IMR-90 (cell line): Measurements from ENCODE around the gene ABCC4. TPM values are rescaled to one million over a fixed set of nuclear protein-coding genes. Genes with fewer than 3 reads are reported as not detected.

ENCODE experiments used
- ATAC-seq: fragments of 200-7000 bp; cut with Tn5 transposase; 2 replicates; pipeline ENCODE4 v1.9.1; 2020; ENCODE audit warnings: low read depth, mild to moderate bottlenecking, moderate library complexity
- BruUV-seq: library from RNA; stranded (reverse); fragments of 400-500 nt; replicated peaks from 2 replicates; lab custom pipeline; 2021; lab: Mats Ljungman, UMichigan
- CTCF ChIA-PET: fragments of 300-600 bp; formaldehyde crosslinking; extraction: SDS; loops from one replicate; lab custom pipeline; 2021; ENCODE audit warnings: antibody characterized with exemption; lab: Yijun Ruan, JAX
- POLR2A ChIA-PET: fragments of 300-600 bp; sonication (Branson Sonifier 250); formaldehyde crosslinking; loops from one replicate; lab custom pipeline; 2022; ENCODE audit warnings: antibody characterized with exemption; ENCODE audit not compliant: unreplicated experiment; lab: Charles Lee
- DNase-seq: peaks from one replicate; pipeline ENCODE4 v3.0.0; 2013
- H2AFZ ChIP-seq: replicated peaks from 2 replicates; pipeline ENCODE3; 2013; ENCODE audit warnings: low read length, mild to moderate bottlenecking; ENCODE audit not compliant: poor library complexity
- H2AK5ac ChIP-seq: 2 replicates; pipeline ENCODE4 v1.6.1; 2013; ENCODE audit warnings: low read depth, low read length, inconsistent platforms
- H2AK9ac ChIP-seq: replicated peaks from 2 replicates; pipeline ENCODE3; 2013; ENCODE audit warnings: mild to moderate bottlenecking, low read depth, low read length, moderate library complexity; ENCODE audit not compliant: poor library complexity
- H2BK120ac ChIP-seq: 2 replicates; pipeline ENCODE4 v1.6.1; 2013; ENCODE audit warnings: low read depth, low read length, inconsistent platforms
- H2BK15ac ChIP-seq: 3 replicates; pipeline ENCODE4 v1.6.1; 2013; ENCODE audit warnings: low read depth, low read length, inconsistent platforms
- H2BK20ac ChIP-seq: 2 replicates; pipeline ENCODE4 v1.6.1; 2013; ENCODE audit warnings: low read depth, mild to moderate bottlenecking, inconsistent platforms, low read length, moderate library complexity
- H2BK5ac ChIP-seq: 2 replicates; pipeline ENCODE4 v1.6.1; 2013; ENCODE audit warnings: mild to moderate bottlenecking, low read depth, low read length, inconsistent platforms; ENCODE audit not compliant: poor library complexity, severe bottlenecking
- H3K14ac ChIP-seq: replicated peaks from 2 replicates; pipeline ENCODE4 v1.6.1; 2013; ENCODE audit warnings: low read depth, low read length, inconsistent platforms
- H3K18ac ChIP-seq: 2 replicates; pipeline ENCODE4 v1.6.1; 2013; ENCODE audit warnings: low read depth, low read length, control low read depth
- H3K23ac ChIP-seq: 2 replicates; pipeline ENCODE4 v1.6.1; 2013; ENCODE audit warnings: low read depth, low read length, inconsistent platforms
- H3K27ac ChIP-seq: 2 replicates; pipeline ENCODE4 v1.5.1; 2013; ENCODE audit warnings: mild to moderate bottlenecking, control low read depth, low read length; ENCODE audit not compliant: insufficient read depth
- H3K27me3 ChIP-seq: 2 replicates; pipeline ENCODE4 v1.6.1; 2013; ENCODE audit warnings: low read length; ENCODE audit not compliant: control insufficient read depth, insufficient read depth
- H3K36me3 ChIP-seq: 2 replicates; pipeline ENCODE4 v1.6.1; 2013; ENCODE audit warnings: low read length, mixed read lengths; ENCODE audit not compliant: control insufficient read depth, insufficient read depth
- H3K4ac ChIP-seq: 2 replicates; pipeline ENCODE4 v1.6.1; 2013; ENCODE audit warnings: low read depth, low read length, inconsistent platforms
- H3K4me1 ChIP-seq: 2 replicates; pipeline ENCODE4 v1.6.1; 2013; ENCODE audit warnings: low read length, mixed read lengths; ENCODE audit not compliant: control insufficient read depth, insufficient read depth
- H3K4me2 ChIP-seq: 2 replicates; pipeline ENCODE4 v1.6.1; 2013; ENCODE audit warnings: low read depth, mild to moderate bottlenecking, control low read depth, low read length, moderate library complexity
- H3K4me3 ChIP-seq: 2 replicates; pipeline ENCODE4 v1.5.1; 2013; ENCODE audit warnings: low read depth, mild to moderate bottlenecking, control low read depth, low read length, moderate library complexity; ENCODE audit not compliant: insufficient read depth
- H3K56ac ChIP-seq: 2 replicates; pipeline ENCODE4 v1.6.1; 2013; ENCODE audit warnings: low read length, inconsistent platforms; ENCODE audit not compliant: insufficient read depth; ENCODE audit errors: extremely low read depth
- H3K79me1 ChIP-seq, 2 experiments: 2 replicates each; pipeline ENCODE4 v1.6.1; 2013; ENCODE audit warnings: low read length in 2 of 2, inconsistent platforms in 1 of 2, low read depth in 1 of 2
- H3K9ac ChIP-seq: 2 replicates; pipeline ENCODE4 v1.6.1; 2013; ENCODE audit warnings: low read depth, low read length, control low read depth
- H3K9me1 ChIP-seq: 2 replicates; pipeline ENCODE4 v1.6.1; 2013; ENCODE audit warnings: low read length, inconsistent platforms; ENCODE audit not compliant: insufficient read depth
- H3K9me3 ChIP-seq: 2 replicates; pipeline ENCODE4 v1.6.1; 2013; ENCODE audit warnings: low read length; ENCODE audit not compliant: control insufficient read depth, insufficient read depth
- H4K20me1 ChIP-seq: 2 replicates; pipeline ENCODE4 v1.6.1; 2013; ENCODE audit warnings: low read length, inconsistent platforms; ENCODE audit not compliant: insufficient read depth
- H4K5ac ChIP-seq: 2 replicates; pipeline ENCODE4 v1.6.1; 2013; ENCODE audit warnings: mild to moderate bottlenecking, low read depth, low read length, control low read depth
- H4K8ac ChIP-seq, 2 experiments: 2 replicates each; pipeline ENCODE4 v1.6.1; 2013; ENCODE audit warnings: low read depth in 2 of 2, low read length in 2 of 2, control low read depth in 1 of 2, inconsistent platforms in 1 of 2
- H4K91ac ChIP-seq: 2 replicates; pipeline ENCODE4 v1.6.1; 2013; ENCODE audit warnings: low read depth, low read length, inconsistent platforms; ENCODE audit not compliant: insufficient read depth
- BHLHE40 ChIP-seq: fragments of 150-350 bp; IDR thresholded peaks from 2 replicates; pipeline ENCODE4 v1.6.1; 2016; ENCODE audit warnings: mild to moderate bottlenecking, low read depth, low read length
- CEBPB ChIP-seq: IDR thresholded peaks from 2 replicates; pipeline ENCODE4 v1.6.1; 2012; ENCODE audit warnings: low read depth, low read length, improper control_type of control experiment
- CHD1 ChIP-seq: IDR thresholded peaks from 2 replicates; pipeline ENCODE4 v1.6.1; 2012; ENCODE audit warnings: low read depth, low read length, improper control_type of control experiment
- FOS ChIP-seq: fragments of 150-350 bp; IDR thresholded peaks from 2 replicates; pipeline ENCODE4 v1.6.1; 2016; ENCODE audit warnings: low read depth, low read length
- MAFK ChIP-seq: IDR thresholded peaks from 2 replicates; pipeline ENCODE4 v1.6.1; 2012; ENCODE audit warnings: low read depth, low read length, improper control_type of control experiment
- MAZ ChIP-seq: IDR thresholded peaks from 2 replicates; pipeline ENCODE4 v1.6.1; 2012; ENCODE audit warnings: low read depth, mild to moderate bottlenecking, low read length, improper control_type of control experiment, moderate library complexity, borderline replicate concordance
- MXI1 ChIP-seq: IDR thresholded peaks from 2 replicates; pipeline ENCODE4 v1.6.1; 2012; ENCODE audit warnings: low read depth, mild to moderate bottlenecking, low read length, moderate library complexity, borderline replicate concordance
- NFE2L2 ChIP-seq: fragments of 150-350 bp; IDR thresholded peaks from 2 replicates; pipeline ENCODE4 v1.6.1; 2016; ENCODE audit warnings: low read depth, mild to moderate bottlenecking, low read length
- POLR2A ChIP-seq: IDR thresholded peaks from 2 replicates; pipeline ENCODE4 v1.6.1; 2012; ENCODE audit warnings: mild to moderate bottlenecking, low read depth, low read length
- RAD21 ChIP-seq: IDR thresholded peaks from 2 replicates; pipeline ENCODE4 v1.6.1; 2012; ENCODE audit warnings: low read length, improper control_type of control experiment
- RCOR1 ChIP-seq: IDR thresholded peaks from 2 replicates; pipeline ENCODE4 v1.6.1; 2012; ENCODE audit warnings: mild to moderate bottlenecking, low read length, improper control_type of control experiment; ENCODE audit not compliant: insufficient replicate concordance
- RFX5 ChIP-seq: IDR thresholded peaks from 2 replicates; pipeline ENCODE4 v1.8.0; 2012; ENCODE audit warnings: low read depth, mild to moderate bottlenecking, low read length, moderate library complexity
- SMC3 ChIP-seq: fragments of 150-350 bp; IDR thresholded peaks from 2 replicates; pipeline ENCODE4 v1.6.1; 2016; ENCODE audit warnings: low read depth, mild to moderate bottlenecking, antibody characterized with exemption, low read length, moderate library complexity
- WGBS, 2 experiments: methylation state at CpG; one replicate each; pipeline versions ENCODE4 v1.1.5 to v1.1.7; 2013; ENCODE audit warnings: missing lambda C conversion rate in 2 of 2; ENCODE audit not compliant: insufficient read length in 1 of 2; ENCODE audit errors: extremely low coverage in 2 of 2; 5-methylcytosine and 5-hydroxymethylcytosine counted together
- dilution Hi-C: fragments of 300-500 bp; cut with HindIII; formaldehyde crosslinking; loops from one replicate; pipeline ENCODE4 v1.14.3; 2018; ENCODE audit warnings: low sequenced_read_pairs; ENCODE audit not compliant: unreplicated experiment
- in situ Hi-C: fragments of 300-500 bp; cut with MboI; formaldehyde crosslinking; loops from 3 replicates; pipeline ENCODE4 v1.14.3; 2019; ENCODE audit warnings: low sequenced_read_pairs, inconsistent platforms, mixed read lengths
- intact Hi-C: fragments of 100-400 bp; cut with micrococcal nuclease; formaldehyde crosslinking; loops from 2 replicates; pipeline ENCODE4 v1.10.0; 2022
- polyA plus RNA-seq, 3 experiments: library from polyadenylated mRNA; depleted of rRNA; stranded (reverse); fragments of >200 nt; gene quantifications; 2 replicates each; pipeline ENCODE4 v1.2.3, GENCODE V29; 2012; ENCODE audit warnings: low replicate concordance in 1 of 3
- total RNA-seq: library from RNA; depleted of rRNA; stranded (reverse); fragments of >200 nt; gene quantifications from 2 replicates; pipeline ENCODE4 v1.2.3, GENCODE V29; 2012
- TF ChIP-seq, protein P1 (sequence below): conservative IDR thresholded peaks from 2 replicates; pipeline ENCODE4 v1.5.1; 2012; ENCODE audit warnings: mild to moderate bottlenecking, low read depth, low read length, improper control_type of control experiment
- TF ChIP-seq, protein P2 (sequence below): fragments of 150-350 bp; IDR thresholded peaks from 2 replicates; pipeline ENCODE4 v1.6.1; 2017; ENCODE audit warnings: mild to moderate bottlenecking, antibody characterized with exemption, low read length, low read depth
- TF ChIP-seq, protein P3 (sequence below): fragments of 150-350 bp; IDR thresholded peaks from 2 replicates; pipeline ENCODE4 v1.6.1; 2016; ENCODE audit warnings: low read depth, mild to moderate bottlenecking, low read length, moderate library complexity, borderline replicate concordance

Gene ABCC4
- total and polyA plus RNA-seq, 2 of the 4 experiments (the other 2 are of a cell fraction): 16.6 to 41.4 TPM

DNA sequence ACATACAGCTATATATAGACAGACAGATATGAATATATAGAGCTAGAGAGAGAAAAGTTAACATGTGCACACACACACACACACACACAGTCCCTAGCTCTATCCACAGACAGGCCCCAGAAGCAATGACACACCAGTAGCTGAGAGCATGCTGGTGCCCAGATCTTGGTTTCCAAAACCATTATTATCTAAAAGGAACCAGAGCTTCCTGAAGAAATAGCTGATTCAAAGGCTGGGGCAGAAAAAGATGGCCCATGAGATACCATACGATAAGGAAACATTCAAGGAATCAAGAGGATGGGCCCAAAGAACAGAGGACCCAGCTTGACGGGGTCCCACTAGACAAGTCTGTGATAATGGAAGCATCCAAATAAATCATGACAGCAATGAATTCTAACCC is 53.4 kb downstream of the ABCC4 start:
- no peak overlapping the region for H2BK20ac ChIP-seq
- no peak for ATAC-seq
- no peak overlapping the region for H3K9ac ChIP-seq
- H3K56ac ChIP-seq: no peak overlapping the region
- H3K4me2 ChIP-seq: no peak overlapping the region
- peaks cover 42 to 95% of the 10 kb centered on the region in 2 experiments for H3K79me1 ChIP-seq
- no peak overlapping the region for H3K4me3 ChIP-seq
- in situ Hi-C loops (no loop called here), dilution Hi-C loops (no loop called here), intact Hi-C loops (no loop called here)
- 0 out of 2 replicates have a peak overlapping the region, but pooled peaks have one; percentile 8 for H3K14ac ChIP-seq
- peaks cover 35% of the 10 kb centered on the region for H3K9me1 ChIP-seq
- no peak overlapping the region for H2AK5ac ChIP-seq
- POLR2A ChIA-PET: interaction anchor here (0.7 kb wide), 1 partner anchor 10 kb away, joined by 3 read pairs; no protein-coding TSS in a partner anchor
- no peaks in the 10 kb centered on the region for H3K9me3 ChIP-seq
- no peak overlapping the region; the same call in 1 of the 2 replicates for H3K4ac ChIP-seq
- no peak overlapping the region for H3K18ac ChIP-seq
- peaks cover 39% of the 10 kb centered on the region for H3K36me3 ChIP-seq
- no peak overlapping the region for H3K23ac ChIP-seq
- H2AFZ ChIP-seq: no peak overlapping the region
- H4K20me1 ChIP-seq: peaks cover 7% of the 10 kb centered on the region; the same call in 1 of the 2 replicates
- CTCF ChIA-PET: interaction anchor here (0.6 to 1.2 kb wide), 3 partner anchors 21 to 133 kb away, joined by 3 to 4 read pairs (median 3); no protein-coding TSS in a partner anchor
- H4K5ac ChIP-seq: no peak overlapping the region
- TF ChIP-seq RAD21: no peak
- no peak for TF ChIP-seq MAZ
- TF ChIP-seq, protein P1, sequence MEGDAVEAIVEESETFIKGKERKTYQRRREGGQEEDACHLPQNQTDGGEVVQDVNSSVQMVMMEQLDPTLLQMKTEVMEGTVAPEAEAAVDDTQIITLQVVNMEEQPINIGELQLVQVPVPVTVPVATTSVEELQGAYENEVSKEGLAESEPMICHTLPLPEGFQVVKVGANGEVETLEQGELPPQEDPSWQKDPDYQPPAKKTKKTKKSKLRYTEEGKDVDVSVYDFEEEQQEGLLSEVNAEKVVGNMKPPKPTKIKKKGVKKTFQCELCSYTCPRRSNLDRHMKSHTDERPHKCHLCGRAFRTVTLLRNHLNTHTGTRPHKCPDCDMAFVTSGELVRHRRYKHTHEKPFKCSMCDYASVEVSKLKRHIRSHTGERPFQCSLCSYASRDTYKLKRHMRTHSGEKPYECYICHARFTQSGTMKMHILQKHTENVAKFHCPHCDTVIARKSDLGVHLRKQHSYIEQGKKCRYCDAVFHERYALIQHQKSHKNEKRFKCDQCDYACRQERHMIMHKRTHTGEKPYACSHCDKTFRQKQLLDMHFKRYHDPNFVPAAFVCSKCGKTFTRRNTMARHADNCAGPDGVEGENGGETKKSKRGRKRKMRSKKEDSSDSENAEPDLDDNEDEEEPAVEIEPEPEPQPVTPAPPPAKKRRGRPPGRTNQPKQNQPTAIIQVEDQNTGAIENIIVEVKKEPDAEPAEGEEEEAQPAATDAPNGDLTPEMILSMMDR: no peak
- no peak for TF ChIP-seq MXI1
- TF ChIP-seq CHD1: no peak
- TF ChIP-seq RFX5: no peak
- no peak for TF ChIP-seq FOS
- TF ChIP-seq POLR2A: no peak
- no peak for TF ChIP-seq SMC3
- TF ChIP-seq, protein P2, sequence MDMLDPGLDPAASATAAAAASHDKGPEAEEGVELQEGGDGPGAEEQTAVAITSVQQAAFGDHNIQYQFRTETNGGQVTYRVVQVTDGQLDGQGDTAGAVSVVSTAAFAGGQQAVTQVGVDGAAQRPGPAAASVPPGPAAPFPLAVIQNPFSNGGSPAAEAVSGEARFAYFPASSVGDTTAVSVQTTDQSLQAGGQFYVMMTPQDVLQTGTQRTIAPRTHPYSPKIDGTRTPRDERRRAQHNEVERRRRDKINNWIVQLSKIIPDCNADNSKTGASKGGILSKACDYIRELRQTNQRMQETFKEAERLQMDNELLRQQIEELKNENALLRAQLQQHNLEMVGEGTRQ: no peak
- no peak for TF ChIP-seq CEBPB
- no peak for TF ChIP-seq NFE2L2
- TF ChIP-seq RCOR1: no peak
- no peak for TF ChIP-seq MAFK
- TF ChIP-seq BHLHE40: no peak
- TF ChIP-seq, protein P3, sequence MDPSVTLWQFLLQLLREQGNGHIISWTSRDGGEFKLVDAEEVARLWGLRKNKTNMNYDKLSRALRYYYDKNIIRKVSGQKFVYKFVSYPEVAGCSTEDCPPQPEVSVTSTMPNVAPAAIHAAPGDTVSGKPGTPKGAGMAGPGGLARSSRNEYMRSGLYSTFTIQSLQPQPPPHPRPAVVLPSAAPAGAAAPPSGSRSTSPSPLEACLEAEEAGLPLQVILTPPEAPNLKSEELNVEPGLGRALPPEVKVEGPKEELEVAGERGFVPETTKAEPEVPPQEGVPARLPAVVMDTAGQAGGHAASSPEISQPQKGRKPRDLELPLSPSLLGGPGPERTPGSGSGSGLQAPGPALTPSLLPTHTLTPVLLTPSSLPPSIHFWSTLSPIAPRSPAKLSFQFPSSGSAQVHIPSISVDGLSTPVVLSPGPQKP: no peak
- H2AK9ac ChIP-seq: no peak overlapping the region
- no peaks in the 10 kb centered on the region for H3K27me3 ChIP-seq
- peaks cover 5% of the 10 kb centered on the region; the same call in 1 of the 2 replicates for H3K4me1 ChIP-seq
- no peak for DNase-seq
- H2BK5ac ChIP-seq: no peak overlapping the region
- H4K91ac ChIP-seq: no peak overlapping the region
- H2BK120ac ChIP-seq: 0 out of 2 replicates have a peak overlapping the region, but pooled peaks have one; percentile 1
- H4K8ac ChIP-seq: no peak overlapping the region
- no peak overlapping the region; the same call in 2 of the 3 replicates for H2BK15ac ChIP-seq
- no CpG with 5 or more reads among the region's 2 CpGs for WGBS, 2 experiments
- H3K27ac ChIP-seq: no peak overlapping the region
- no TSS peak for BruUV-seq
